ENCODE measurements around the gene FHIT.

FHIT gene

GRCh38 chr3:59769127-59769750 is 1482.0 kb downstream of the FHIT start:
- no peak for DNase-seq (ENCODE audit: low read depth in 2 of 2)

- no peak for DNase-seq (ENCODE audit: low read depth in 2 of 2)
These were observed 1484.9 kb downstream of the FHIT start for GRCh38 chr3:59766200-59766872.

GRCh38 chr3:59764171-59764570 is 1487.1 kb downstream of the FHIT start:
- no peak for DNase-seq (ENCODE audit: low read depth in 2 of 2)

GRCh38 chr3:59762941-59763340 is 1488.3 kb downstream of the FHIT start:
- DNase-seq (ENCODE audit: low read depth in 2 of 2), result no peak

- no peak for DNase-seq (ENCODE audit: low read depth in 2 of 2)
These were observed 1491.8 kb downstream of the FHIT start for GRCh38 chr3:59759298-59760031.

- DNase-seq (ENCODE audit: low read depth in 2 of 2), result no peak
These were observed 1492.6 kb downstream of the FHIT start for GRCh38 chr3:59758672-59759071.

GRCh38 chr3:59756934-59757333 is 1494.3 kb downstream of the FHIT start:
- no peak for DNase-seq (ENCODE audit: low read depth in 2 of 2)

GRCh38 chr3:59754456-59755129 is 1496.7 kb downstream of the FHIT start:
- DNase-seq (ENCODE audit: low read depth in 2 of 2), result no peak

GRCh38 chr3:59753808-59754450 is 1497.3 kb downstream of the FHIT start:
- no peak for DNase-seq (ENCODE audit: low read depth in 2 of 2)

GRCh38 chr3:59752925-59753324 is 1498.3 kb downstream of the FHIT start:
- DNase-seq (ENCODE audit: low read depth in 2 of 2), result no peak

- no peak for DNase-seq (ENCODE audit: low read depth in 2 of 2)
These were observed 1499.6 kb downstream of the FHIT start for GRCh38 chr3:59751606-59752005.

- DNase-seq (ENCODE audit: low read depth in 2 of 2), result no peak
These were observed 1500.9 kb downstream of the FHIT start for GRCh38 chr3:59750391-59750790.

GRCh38 chr3:59749291-59749690 is 1502.0 kb downstream of the FHIT start:
- no peak for DNase-seq (ENCODE audit: low read depth in 2 of 2)

GRCh38 chr3:59746585-59746984 is 1504.7 kb downstream of the FHIT start:
- DNase-seq (ENCODE audit: low read depth in 2 of 2), result no peak

GRCh38 chr3:59737241-59737640 is 1514.0 kb downstream of the FHIT start:
- DNase-seq (ENCODE audit: low read depth in 2 of 2), result no peak

- no peak for DNase-seq (ENCODE audit: low read depth in 2 of 2)
These were observed 1517.2 kb downstream of the FHIT start for GRCh38 chr3:59734061-59734460.

- no peak for DNase-seq (ENCODE audit: low read depth in 2 of 2)
These were observed 1518.0 kb downstream of the FHIT start for GRCh38 chr3:59733041-59733809.

- no peak for DNase-seq (ENCODE audit: low read depth in 2 of 2)
These were observed 1519.3 kb downstream of the FHIT start for GRCh38 chr3:59731943-59732342.

- DNase-seq (ENCODE audit: low read depth in 2 of 2), result no peak
These were observed 1520.7 kb downstream of the FHIT start for GRCh38 chr3:59730591-59730990.

GRCh38 chr3:59728587-59728908 is 1522.7 kb downstream of the FHIT start:
- no peak for DNase-seq (ENCODE audit: low read depth in 2 of 2)

GRCh38 chr3:59727902-59728586 is 1523.2 kb downstream of the FHIT start:
- DNase-seq (ENCODE audit: low read depth in 2 of 2), result no peak

Measured in stimulated activated CD4-positive, alpha-beta T cell treated with anti-CD3 and anti-CD28 coated beads, Interleukin-12 subunit alpha, Interleukin-12 subunit beta, amount 100 ng/mL, for 24 hours (primary cell).